Astrocyte (in vitro differentiated cells and primary cell): ENCODE results near the gene FAAP100.

Experiments used
- EZH2 ChIP-seq: IDR thresholded peaks from 2 replicates; pipeline ENCODE4 v1.6.1; 2012; ENCODE audit warnings: mild to moderate bottlenecking, low read length, inconsistent platforms; ENCODE audit not compliant: insufficient read depth
- TF ChIP-seq, protein P1 (sequence below): IDR thresholded peaks from 2 replicates; pipeline ENCODE4 v1.5.1; 2011; ENCODE audit warnings: low read depth, mild to moderate bottlenecking, inconsistent platforms, low read length, moderate library complexity; ENCODE audit not compliant: insufficient read depth

DNA sequence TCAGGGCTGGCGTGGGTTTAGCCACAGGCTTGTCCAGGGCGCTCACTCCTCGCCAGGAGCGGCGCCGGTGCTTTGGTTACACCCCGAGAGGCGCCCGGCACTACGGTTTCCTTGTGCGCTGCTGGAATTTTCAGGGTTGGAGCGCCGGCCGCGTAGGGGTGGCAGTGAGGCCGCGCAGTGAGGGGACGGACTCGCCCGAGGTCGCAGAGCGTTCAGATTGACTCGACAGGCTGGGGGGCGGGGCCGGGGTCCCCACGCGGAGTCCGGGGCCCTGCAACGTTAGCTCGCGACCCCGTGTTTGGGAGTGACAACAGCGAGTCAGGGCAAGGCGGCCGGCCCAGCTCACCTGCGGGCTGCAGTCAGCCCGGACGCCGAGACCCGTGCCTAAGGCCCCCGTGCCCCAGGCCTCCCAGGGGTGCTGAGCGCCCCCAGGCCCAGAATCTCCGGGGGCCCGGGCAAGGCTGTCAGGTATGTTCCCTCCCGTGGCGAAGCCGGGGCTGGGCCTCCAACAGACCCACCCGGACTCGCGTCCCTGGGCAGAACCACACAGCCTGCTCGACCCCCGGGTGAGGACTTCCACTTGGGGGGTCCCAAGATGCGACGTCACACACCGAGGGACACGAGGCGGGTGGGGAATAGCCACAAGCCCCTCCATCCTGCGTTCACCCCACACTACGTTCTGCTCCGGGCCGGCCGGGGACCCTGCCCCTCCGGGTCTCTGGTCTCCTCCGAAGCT is 38.2 kb downstream of the FAAP100 start:
- TF ChIP-seq, protein P1, sequence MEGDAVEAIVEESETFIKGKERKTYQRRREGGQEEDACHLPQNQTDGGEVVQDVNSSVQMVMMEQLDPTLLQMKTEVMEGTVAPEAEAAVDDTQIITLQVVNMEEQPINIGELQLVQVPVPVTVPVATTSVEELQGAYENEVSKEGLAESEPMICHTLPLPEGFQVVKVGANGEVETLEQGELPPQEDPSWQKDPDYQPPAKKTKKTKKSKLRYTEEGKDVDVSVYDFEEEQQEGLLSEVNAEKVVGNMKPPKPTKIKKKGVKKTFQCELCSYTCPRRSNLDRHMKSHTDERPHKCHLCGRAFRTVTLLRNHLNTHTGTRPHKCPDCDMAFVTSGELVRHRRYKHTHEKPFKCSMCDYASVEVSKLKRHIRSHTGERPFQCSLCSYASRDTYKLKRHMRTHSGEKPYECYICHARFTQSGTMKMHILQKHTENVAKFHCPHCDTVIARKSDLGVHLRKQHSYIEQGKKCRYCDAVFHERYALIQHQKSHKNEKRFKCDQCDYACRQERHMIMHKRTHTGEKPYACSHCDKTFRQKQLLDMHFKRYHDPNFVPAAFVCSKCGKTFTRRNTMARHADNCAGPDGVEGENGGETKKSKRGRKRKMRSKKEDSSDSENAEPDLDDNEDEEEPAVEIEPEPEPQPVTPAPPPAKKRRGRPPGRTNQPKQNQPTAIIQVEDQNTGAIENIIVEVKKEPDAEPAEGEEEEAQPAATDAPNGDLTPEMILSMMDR = no peak
- no peak for TF ChIP-seq EZH2
